Retinal pigment epithelial cell (primary cell): ENCODE measurements around the gene SERPINB12.

ENCODE experiments used
- DNase-seq: peaks from one replicate; pipeline ENCODE4 v3.0.0-alpha.2; 2010; ENCODE audit warnings: low read depth
- H3K4me3 ChIP-seq: 2 replicates; pipeline ENCODE4 v1.5.1; 2011; ENCODE audit warnings: mild to moderate bottlenecking, low read length, control low read depth, moderate library complexity
- TF ChIP-seq, protein P1 (sequence below): conservative IDR thresholded peaks from 2 replicates; pipeline ENCODE4 v1.5.1; 2011; ENCODE audit warnings: low read depth, low read length, control low read depth, inconsistent platforms

SERPINB12 gene

GRCh38 chr18:63550068-63550467 is 7.9 kb downstream of the SERPINB12 start:
- H3K4me3 ChIP-seq = no peak overlapping the region
- TF ChIP-seq, protein P1, sequence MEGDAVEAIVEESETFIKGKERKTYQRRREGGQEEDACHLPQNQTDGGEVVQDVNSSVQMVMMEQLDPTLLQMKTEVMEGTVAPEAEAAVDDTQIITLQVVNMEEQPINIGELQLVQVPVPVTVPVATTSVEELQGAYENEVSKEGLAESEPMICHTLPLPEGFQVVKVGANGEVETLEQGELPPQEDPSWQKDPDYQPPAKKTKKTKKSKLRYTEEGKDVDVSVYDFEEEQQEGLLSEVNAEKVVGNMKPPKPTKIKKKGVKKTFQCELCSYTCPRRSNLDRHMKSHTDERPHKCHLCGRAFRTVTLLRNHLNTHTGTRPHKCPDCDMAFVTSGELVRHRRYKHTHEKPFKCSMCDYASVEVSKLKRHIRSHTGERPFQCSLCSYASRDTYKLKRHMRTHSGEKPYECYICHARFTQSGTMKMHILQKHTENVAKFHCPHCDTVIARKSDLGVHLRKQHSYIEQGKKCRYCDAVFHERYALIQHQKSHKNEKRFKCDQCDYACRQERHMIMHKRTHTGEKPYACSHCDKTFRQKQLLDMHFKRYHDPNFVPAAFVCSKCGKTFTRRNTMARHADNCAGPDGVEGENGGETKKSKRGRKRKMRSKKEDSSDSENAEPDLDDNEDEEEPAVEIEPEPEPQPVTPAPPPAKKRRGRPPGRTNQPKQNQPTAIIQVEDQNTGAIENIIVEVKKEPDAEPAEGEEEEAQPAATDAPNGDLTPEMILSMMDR = no peak
- DNase-seq = no peak

- no peak for DNase-seq
- H3K4me3 ChIP-seq = no peak overlapping the region
- TF ChIP-seq, protein P1 = no peak
Observed at GRCh38 chr18:63551769-63552168, 9.6 kb downstream of the SERPINB12 start.

DNA sequence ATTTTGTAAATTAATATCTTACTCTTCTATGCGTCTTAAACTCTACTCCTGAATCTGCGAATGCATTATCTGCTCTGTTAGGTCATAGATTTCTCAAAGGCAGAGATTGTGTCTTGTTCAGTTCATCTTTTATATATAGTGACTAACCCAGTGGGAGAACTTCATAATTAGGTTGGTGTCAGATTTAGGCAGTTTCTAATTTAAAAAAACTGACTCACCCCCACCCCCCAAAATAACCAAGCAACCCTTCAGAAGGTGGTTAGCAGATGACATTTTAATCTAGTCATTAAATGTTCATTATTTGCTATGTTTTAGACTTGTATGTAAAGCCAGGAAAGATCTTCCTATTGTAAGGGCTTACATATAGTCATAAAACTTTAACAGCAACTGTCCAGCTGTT is 10.4 kb downstream of the SERPINB12 start:
- no peak for DNase-seq
- no peak overlapping the region for H3K4me3 ChIP-seq
- TF ChIP-seq, protein P1 = no peak

DNA sequence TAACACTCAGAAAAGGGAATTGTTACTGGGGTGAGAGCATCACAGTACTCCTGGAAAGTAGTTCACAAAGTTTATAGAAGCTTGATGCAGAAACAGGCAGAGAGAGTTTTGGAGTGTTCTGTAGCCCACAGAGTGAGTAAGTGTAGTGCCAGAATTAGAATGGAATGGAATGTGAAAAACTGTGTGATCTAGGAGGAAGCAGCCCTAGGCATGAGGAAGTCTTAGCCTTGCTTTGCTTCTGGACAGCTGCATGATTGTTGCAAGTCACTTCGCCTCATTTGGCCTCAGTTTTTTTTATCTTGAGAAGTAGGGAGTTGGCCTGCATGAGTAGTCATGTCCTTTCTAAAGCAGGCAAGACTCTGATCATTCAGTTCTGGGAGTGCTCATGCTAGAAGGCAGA is 10.9 kb downstream of the SERPINB12 start:
- H3K4me3 ChIP-seq = no peak overlapping the region

GRCh38 chr18:63559567-63560491 is 17.7 kb downstream of the SERPINB12 start:
- no peak for DNase-seq
- TF ChIP-seq, protein P1 = no peak
- H3K4me3 ChIP-seq = no peak overlapping the region

More for the DNA sequence above, 10.9 kb downstream of the SERPINB12 start:
- peak; percentile 34 for DNase-seq
- TF ChIP-seq, protein P1 = no peak

DNA sequence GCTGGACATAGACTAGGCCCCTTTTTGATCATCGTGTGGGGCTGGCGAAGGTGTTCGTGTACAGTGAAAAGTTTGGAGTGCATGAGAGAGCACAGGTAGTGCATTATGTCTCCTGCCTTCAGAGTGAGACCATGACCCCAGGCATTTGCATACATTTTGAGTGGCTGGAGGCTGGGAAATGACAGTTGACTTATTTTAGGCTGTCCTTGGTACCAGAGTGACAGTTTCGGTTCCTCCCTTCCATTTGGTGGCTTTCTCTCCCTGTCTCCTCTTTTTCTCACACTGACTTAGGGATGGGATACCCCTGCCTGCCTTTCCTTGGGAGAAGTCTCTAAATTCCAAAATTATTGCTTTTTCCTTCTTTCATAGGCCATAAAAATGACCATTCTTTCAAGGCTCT is 20.1 kb downstream of the SERPINB12 start:
- TF ChIP-seq, protein P1 = no peak
- no peak for DNase-seq
- H3K4me3 ChIP-seq = no peak overlapping the region

DNA sequence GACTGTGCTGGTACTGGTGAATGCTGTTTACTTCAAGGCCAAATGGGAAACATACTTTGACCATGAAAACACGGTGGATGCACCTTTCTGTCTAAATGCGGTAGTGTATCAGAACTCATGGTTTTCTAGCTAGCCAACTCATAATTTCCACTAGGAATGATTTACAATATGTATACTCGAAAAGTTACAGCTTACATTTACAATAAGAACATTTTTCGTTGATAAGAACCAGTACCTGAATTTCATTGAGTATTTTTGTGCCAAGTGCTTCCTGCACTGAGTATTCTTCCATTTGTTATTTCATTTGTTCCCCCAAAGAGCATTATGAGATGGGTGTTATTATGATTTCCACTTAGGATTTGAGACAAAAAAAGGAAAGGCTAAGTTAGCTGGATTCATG is 21.9 kb downstream of the SERPINB12 start:
- TF ChIP-seq, protein P1 = no peak
- DNase-seq = no peak

More for the DNA sequence above, 21.9 kb downstream of the SERPINB12 start:
- no peak overlapping the region for H3K4me3 ChIP-seq
